HCT116 (cell line): ENCODE data around the gene DENND11. TPM values are rescaled to one million over a fixed set of nuclear protein-coding genes. Genes with fewer than 3 reads are reported as not detected.

Experiments used
- ATAC-seq: fragments of 200-7000 bp; cut with Tn5 transposase; 2 replicates; pipeline ENCODE4 v1.9.1; 2020; ENCODE audit warnings: mild to moderate bottlenecking, moderate library complexity
- BruUV-seq: library from RNA; stranded (reverse); fragments of 400-500 nt; replicated peaks from 2 replicates; lab custom pipeline; 2021; lab: Mats Ljungman, UMichigan
- CTCF ChIA-PET: fragments of 300-600 bp; sonication (Branson Sonifier 250); formaldehyde crosslinking; loops from one replicate; lab custom pipeline; 2021; ENCODE audit warnings: antibody characterized with exemption; lab: Charles Lee
- POLR2A ChIA-PET: fragments of 300-600, 350-600 bp; sonication (Branson Sonifier 250); formaldehyde crosslinking; loops from one replicate; lab custom pipeline; 2021; ENCODE audit warnings: antibody characterized with exemption; lab: Charles Lee
- RAD21 ChIA-PET, 2 experiments: fragments of 300-600 bp; sonication (Branson Sonifier 250); formaldehyde crosslinking; loops; one replicate each; lab custom pipeline; 2023; ENCODE audit warnings: low total read pairs in 2 of 2; ENCODE audit not compliant: uncharacterized antibody in 2 of 2, unreplicated experiment in 2 of 2, low non-redundant PET in 1 of 2; lab: Charles Lee
- DNase-seq: peaks from one replicate; pipeline ENCODE4 v3.0.0-alpha.2; 2010; ENCODE audit warnings: low read depth, low spot score
- H2AFZ ChIP-seq: fragments of 200-600 bp; shearing (Covaris generic), sonication (generic); 2 replicates; pipeline ENCODE4 v1.6.1; 2017; ENCODE audit warnings: low read depth, mixed run types, mixed read lengths, antibody characterized with exemption, low read length; ENCODE audit not compliant: poor library complexity, severe bottlenecking
- H3K27ac ChIP-seq: 2 replicates; pipeline ENCODE4 v1.5.1; 2012; ENCODE audit warnings: low read depth, low read length
- H3K27me3 ChIP-seq: fragments of 200-600 bp; sonication (generic); 2 replicates; pipeline ENCODE4 v1.6.1; 2016; ENCODE audit warnings: mixed run types, low read length, mixed read lengths; ENCODE audit not compliant: insufficient read depth
- H3K36me3 ChIP-seq, 2 experiments: fragments of 200-500 bp in 1 of 2; fragments of 200-600 bp in 1 of 2; sonication (Bioruptor generic) in 1 of 2; sonication (generic) in 1 of 2; 2 replicates each; pipeline versions ENCODE4 v1.5.1 to v1.6.1; 2014 to 2016; ENCODE audit warnings: low read length in 2 of 2, inconsistent platforms in 1 of 2, mixed read lengths in 1 of 2, mixed run types in 1 of 2; ENCODE audit not compliant: insufficient read depth in 2 of 2, control insufficient read depth in 1 of 2
- H3K4me1 ChIP-seq, 2 experiments: fragments of 200-600 bp in 1 of 2; sonication (generic) in 1 of 2; 2 replicates each; pipeline versions ENCODE4 v1.5.1 to v1.6.1; 2012 to 2017; ENCODE audit warnings: low read length in 2 of 2, inconsistent platforms in 1 of 2, mild to moderate bottlenecking in 1 of 2, mixed read lengths in 1 of 2, mixed run types in 1 of 2, moderate library complexity in 1 of 2; ENCODE audit not compliant: insufficient read depth in 2 of 2, control insufficient read depth in 1 of 2
- H3K4me2 ChIP-seq: fragments of 200-600 bp; sonication (generic); 2 replicates; pipeline ENCODE4 v1.6.1; 2017; ENCODE audit warnings: mixed run types, low read length, mixed read lengths
- H3K4me3 ChIP-seq, 2 experiments: fragments of 200-600 bp in 1 of 2; sonication (generic) in 1 of 2; replicated peaks in 1 of 2; 2 replicates each; pipeline ENCODE4 v1.5.1; 2011 to 2016; ENCODE audit warnings: low read length in 2 of 2, control low read depth in 1 of 2, low read depth in 1 of 2, mild to moderate bottlenecking in 1 of 2, mixed read lengths in 1 of 2, mixed run types in 1 of 2
- H3K79me2 ChIP-seq: fragments of 200-600 bp; sonication (generic); 2 replicates; pipeline ENCODE4 v1.6.1; 2017; ENCODE audit warnings: mild to moderate bottlenecking, mixed run types, low read length, moderate library complexity, mixed read lengths; ENCODE audit not compliant: insufficient read depth
- H3K9ac ChIP-seq: fragments of 200-600 bp; sonication (generic); 2 replicates; pipeline ENCODE4 v1.6.1; 2016; ENCODE audit warnings: low read length, mixed read lengths
- H3K9me2 ChIP-seq: fragments of 200-600 bp; sonication (generic), shearing (Covaris generic); 2 replicates; pipeline ENCODE4 v1.6.1; 2017; ENCODE audit warnings: mixed run types, mild to moderate bottlenecking, moderate library complexity; ENCODE audit not compliant: insufficient read depth
- H3K9me3 ChIP-seq, 2 experiments: fragments of 200-500 bp in 1 of 2; fragments of 200-600 bp in 1 of 2; sonication (Bioruptor generic) in 1 of 2; sonication (generic) in 1 of 2; 2 replicates each; pipeline ENCODE4 v1.6.1; 2014 to 2017; ENCODE audit warnings: low read length in 2 of 2, mixed read lengths in 2 of 2, inconsistent platforms in 1 of 2, low read depth in 1 of 2, mild to moderate bottlenecking in 1 of 2, mixed run types in 1 of 2, moderate library complexity in 1 of 2; ENCODE audit not compliant: control insufficient read depth in 1 of 2, insufficient read depth in 1 of 2
- H4K20me1 ChIP-seq: fragments of 200-600 bp; sonication (generic), shearing (Covaris generic); 2 replicates; pipeline ENCODE4 v1.6.1; 2017; ENCODE audit warnings: mixed run types, mild to moderate bottlenecking, moderate library complexity; ENCODE audit not compliant: insufficient read depth
- CBX3 ChIP-seq: IDR thresholded peaks from 2 replicates; pipeline ENCODE4 v1.6.1; 2012; ENCODE audit warnings: low read depth
- CEBPB ChIP-seq: IDR thresholded peaks from 2 replicates; pipeline ENCODE4 v1.6.1; 2012; ENCODE audit warnings: low read depth
- EGR1 ChIP-seq: IDR thresholded peaks from 2 replicates; pipeline ENCODE4 v1.6.1; 2012; ENCODE audit warnings: low read depth
- EZH2phosphoT487 ChIP-seq: fragments of 200-600 bp; IDR thresholded peaks from 2 replicates; pipeline ENCODE4 v1.6.1; 2018; ENCODE audit warnings: antibody characterized with exemption, borderline replicate concordance
- FOSL1 ChIP-seq: IDR thresholded peaks from 2 replicates; pipeline ENCODE4 v1.6.1; 2012; ENCODE audit warnings: low read depth
- JUND ChIP-seq: IDR thresholded peaks from 2 replicates; pipeline ENCODE4 v1.6.1; 2012
- POLR2AphosphoS5 ChIP-seq: IDR thresholded peaks from 2 replicates; pipeline ENCODE4 v1.6.1; 2011; ENCODE audit warnings: mild to moderate bottlenecking, low read depth, low read length, moderate library complexity
- RAD21 ChIP-seq: IDR thresholded peaks from 2 replicates; pipeline ENCODE4 v1.6.1; 2012; ENCODE audit warnings: low read depth, mild to moderate bottlenecking
- SIN3A ChIP-seq: IDR thresholded peaks from 2 replicates; pipeline ENCODE4 v1.6.1; 2012; ENCODE audit warnings: low read depth
- TCF7L2 ChIP-seq: IDR thresholded peaks from 2 replicates; pipeline ENCODE4 v1.7.0; 2011; ENCODE audit warnings: borderline replicate concordance, inconsistent platforms; ENCODE audit not compliant: insufficient read depth, insufficient read length; ENCODE audit errors: extremely low read depth
- ZFX ChIP-seq: fragments of 450-650 bp; IDR thresholded peaks from 2 replicates; pipeline ENCODE4 v1.6.1; 2017
- ZNF274 ChIP-seq: fragments of 200-500 bp; sonication (Bioruptor generic); IDR thresholded peaks from 2 replicates; pipeline ENCODE4 v1.6.1; 2014; ENCODE audit warnings: mild to moderate bottlenecking, low read depth, low read length, inconsistent platforms
- intact Hi-C: fragments of 100-400 bp; cut with micrococcal nuclease; formaldehyde crosslinking; loops from 2 replicates; pipeline ENCODE4 v1.10.0; 2022
- total RNA-seq: library from RNA; stranded (reverse); gene quantifications from one replicate; pipeline ENCODE4 v1.2.1, GENCODE V29; 2021; ENCODE audit not compliant: unreplicated experiment
- TF ChIP-seq, protein P1 (sequence below): IDR thresholded peaks from 2 replicates; pipeline ENCODE4 v1.6.1; 2011; ENCODE audit warnings: mild to moderate bottlenecking, low read length, moderate library complexity; ENCODE audit not compliant: insufficient replicate concordance; ENCODE audit errors: extremely low read depth
- TF ChIP-seq, protein P2 (sequence below): IDR thresholded peaks from 2 replicates; pipeline ENCODE4 v1.6.1; 2012; ENCODE audit warnings: low read depth
- TF ChIP-seq, protein P3 (sequence below), 3 experiments: fragments of 200-600 bp in 1 of 3; sonication (generic) in 1 of 3; IDR thresholded peaks in 2 of 3; conservative IDR thresholded peaks in 1 of 3; 2 replicates each; pipeline ENCODE4 v1.5.1; 2012 to 2017; ENCODE audit warnings: low read depth in 2 of 3, low read length in 2 of 3, antibody characterized with exemption in 1 of 3, borderline replicate concordance in 1 of 3, control low read depth in 1 of 3, mild to moderate bottlenecking in 1 of 3, mixed read lengths in 1 of 3, mixed run types in 1 of 3, moderate library complexity in 1 of 3; ENCODE audit not compliant: insufficient read depth in 1 of 3

The DENND11 gene
- total RNA-seq, 1 experiment from 2014 or later, result 23.4 TPM

DNA sequence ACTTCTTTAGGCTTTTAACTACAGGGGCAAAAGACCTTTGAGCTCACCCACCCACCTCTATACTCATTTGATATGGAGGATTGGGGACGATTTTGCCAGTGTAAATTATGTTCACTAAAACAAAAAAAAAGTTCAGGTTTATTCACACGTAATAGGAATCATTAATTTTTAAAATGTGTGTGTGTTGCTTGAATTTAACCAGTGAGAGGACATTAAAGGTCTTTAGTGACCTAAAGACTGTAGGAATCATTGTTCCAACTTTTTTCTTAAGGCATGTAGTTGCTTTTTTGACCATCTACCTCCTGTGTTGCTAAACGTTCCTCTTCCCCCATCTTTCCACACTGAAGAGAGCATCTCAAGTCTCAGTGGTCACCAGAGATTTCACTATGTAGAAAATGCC, 37.3 kb upstream of the DENND11 start (continued):
- TF ChIP-seq EZH2phosphoT487 (no peak), EGR1 (no peak), TCF7L2 (no peak), JUND (no peak), POLR2AphosphoS5 (no peak), RAD21 (no peak), ZNF274 (no peak)
- TF ChIP-seq, protein P1, sequence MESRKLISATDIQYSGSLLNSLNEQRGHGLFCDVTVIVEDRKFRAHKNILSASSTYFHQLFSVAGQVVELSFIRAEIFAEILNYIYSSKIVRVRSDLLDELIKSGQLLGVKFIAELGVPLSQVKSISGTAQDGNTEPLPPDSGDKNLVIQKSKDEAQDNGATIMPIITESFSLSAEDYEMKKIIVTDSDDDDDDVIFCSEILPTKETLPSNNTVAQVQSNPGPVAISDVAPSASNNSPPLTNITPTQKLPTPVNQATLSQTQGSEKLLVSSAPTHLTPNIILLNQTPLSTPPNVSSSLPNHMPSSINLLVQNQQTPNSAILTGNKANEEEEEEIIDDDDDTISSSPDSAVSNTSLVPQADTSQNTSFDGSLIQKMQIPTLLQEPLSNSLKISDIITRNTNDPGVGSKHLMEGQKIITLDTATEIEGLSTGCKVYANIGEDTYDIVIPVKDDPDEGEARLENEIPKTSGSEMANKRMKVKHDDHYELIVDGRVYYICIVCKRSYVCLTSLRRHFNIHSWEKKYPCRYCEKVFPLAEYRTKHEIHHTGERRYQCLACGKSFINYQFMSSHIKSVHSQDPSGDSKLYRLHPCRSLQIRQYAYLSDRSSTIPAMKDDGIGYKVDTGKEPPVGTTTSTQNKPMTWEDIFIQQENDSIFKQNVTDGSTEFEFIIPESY, result no peak

DNA sequence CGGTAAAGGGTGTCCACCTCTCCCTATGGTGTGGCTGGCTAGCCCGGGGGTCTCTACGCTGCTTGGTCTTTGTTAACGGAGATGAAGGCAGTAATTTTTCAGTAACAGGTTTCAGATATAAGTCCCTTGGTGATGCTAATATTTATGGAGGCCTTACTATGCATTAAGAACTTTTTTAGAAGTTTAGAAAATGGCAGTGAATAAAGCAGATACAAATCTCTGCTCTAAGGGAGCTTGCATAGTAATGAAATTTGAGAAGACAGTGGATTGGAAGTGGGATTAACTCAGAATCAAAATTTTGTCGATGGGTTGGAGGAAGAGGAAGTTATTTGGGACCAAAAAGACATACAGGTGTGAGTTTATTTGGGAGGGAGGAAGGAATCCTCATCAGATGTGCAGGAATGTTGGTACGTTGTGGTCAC, 36.6 kb upstream of the DENND11 start:
- H4K20me1 ChIP-seq, result peaks cover 6% of the 10 kb centered on the region; the same call in 1 of the 2 replicates
- TSS peak; percentile 74 for BruUV-seq
- POLR2A ChIA-PET, result interaction anchor here (1.0 to 1.4 kb wide), 2 partner anchors 17 to 84 kb away, joined by 3 to 4 read pairs; no protein-coding TSS in a partner anchor
- peak overlapping the region; percentile 86 to 88 for H3K4me3 ChIP-seq
- RAD21 ChIA-PET, result no interaction called here
- CTCF ChIA-PET, result interaction anchor here (1.0 to 2.5 kb wide), 9 partner anchors 9 to 188 kb away, joined by 3 to 21 read pairs (median 3); partner anchors contain the start of gene WEE2
- ATAC-seq (peak; percentile 75), DNase-seq (no peak)
- no peaks in the 10 kb centered on the region for H3K27me3 ChIP-seq
- H3K9ac ChIP-seq, result peak overlapping the region; percentile 89
- peak overlapping the region; percentile 66 for H3K27ac ChIP-seq
- peaks cover 29 to 30% of the 10 kb centered on the region in 2 experiments for H3K36me3 ChIP-seq
- peak overlapping the region; percentile 84 for H3K4me2 ChIP-seq
- peaks cover 4 to 13% of the 10 kb centered on the region in 2 experiments; a peak in 3 of 4 replicates for H3K4me1 ChIP-seq
- H3K9me3 ChIP-seq, result no peaks in the 10 kb centered on the region
- peaks cover 54% of the 10 kb centered on the region for H3K79me2 ChIP-seq
- no peaks in the 10 kb centered on the region for H3K9me2 ChIP-seq
- intact Hi-C loops, result loop anchor here (1.0 to 10.0 kb wide), 3 partner anchors 84 to 724 kb away; partner anchors contain the start of genes AGK and MRPS33
- no peak overlapping the region for H2AFZ ChIP-seq
- TF ChIP-seq RAD21, result no peak
- no peak for TF ChIP-seq ZFX
- TF ChIP-seq CBX3, result no peak
- TF ChIP-seq, protein P2, sequence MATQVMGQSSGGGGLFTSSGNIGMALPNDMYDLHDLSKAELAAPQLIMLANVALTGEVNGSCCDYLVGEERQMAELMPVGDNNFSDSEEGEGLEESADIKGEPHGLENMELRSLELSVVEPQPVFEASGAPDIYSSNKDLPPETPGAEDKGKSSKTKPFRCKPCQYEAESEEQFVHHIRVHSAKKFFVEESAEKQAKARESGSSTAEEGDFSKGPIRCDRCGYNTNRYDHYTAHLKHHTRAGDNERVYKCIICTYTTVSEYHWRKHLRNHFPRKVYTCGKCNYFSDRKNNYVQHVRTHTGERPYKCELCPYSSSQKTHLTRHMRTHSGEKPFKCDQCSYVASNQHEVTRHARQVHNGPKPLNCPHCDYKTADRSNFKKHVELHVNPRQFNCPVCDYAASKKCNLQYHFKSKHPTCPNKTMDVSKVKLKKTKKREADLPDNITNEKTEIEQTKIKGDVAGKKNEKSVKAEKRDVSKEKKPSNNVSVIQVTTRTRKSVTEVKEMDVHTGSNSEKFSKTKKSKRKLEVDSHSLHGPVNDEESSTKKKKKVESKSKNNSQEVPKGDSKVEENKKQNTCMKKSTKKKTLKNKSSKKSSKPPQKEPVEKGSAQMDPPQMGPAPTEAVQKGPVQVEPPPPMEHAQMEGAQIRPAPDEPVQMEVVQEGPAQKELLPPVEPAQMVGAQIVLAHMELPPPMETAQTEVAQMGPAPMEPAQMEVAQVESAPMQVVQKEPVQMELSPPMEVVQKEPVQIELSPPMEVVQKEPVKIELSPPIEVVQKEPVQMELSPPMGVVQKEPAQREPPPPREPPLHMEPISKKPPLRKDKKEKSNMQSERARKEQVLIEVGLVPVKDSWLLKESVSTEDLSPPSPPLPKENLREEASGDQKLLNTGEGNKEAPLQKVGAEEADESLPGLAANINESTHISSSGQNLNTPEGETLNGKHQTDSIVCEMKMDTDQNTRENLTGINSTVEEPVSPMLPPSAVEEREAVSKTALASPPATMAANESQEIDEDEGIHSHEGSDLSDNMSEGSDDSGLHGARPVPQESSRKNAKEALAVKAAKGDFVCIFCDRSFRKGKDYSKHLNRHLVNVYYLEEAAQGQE, result no peak
- TF ChIP-seq CEBPB, result no peak
- no peak for TF ChIP-seq FOSL1
- TF ChIP-seq, protein P1, result no peak
- TF ChIP-seq EGR1, result no peak
- TF ChIP-seq, protein P3, sequence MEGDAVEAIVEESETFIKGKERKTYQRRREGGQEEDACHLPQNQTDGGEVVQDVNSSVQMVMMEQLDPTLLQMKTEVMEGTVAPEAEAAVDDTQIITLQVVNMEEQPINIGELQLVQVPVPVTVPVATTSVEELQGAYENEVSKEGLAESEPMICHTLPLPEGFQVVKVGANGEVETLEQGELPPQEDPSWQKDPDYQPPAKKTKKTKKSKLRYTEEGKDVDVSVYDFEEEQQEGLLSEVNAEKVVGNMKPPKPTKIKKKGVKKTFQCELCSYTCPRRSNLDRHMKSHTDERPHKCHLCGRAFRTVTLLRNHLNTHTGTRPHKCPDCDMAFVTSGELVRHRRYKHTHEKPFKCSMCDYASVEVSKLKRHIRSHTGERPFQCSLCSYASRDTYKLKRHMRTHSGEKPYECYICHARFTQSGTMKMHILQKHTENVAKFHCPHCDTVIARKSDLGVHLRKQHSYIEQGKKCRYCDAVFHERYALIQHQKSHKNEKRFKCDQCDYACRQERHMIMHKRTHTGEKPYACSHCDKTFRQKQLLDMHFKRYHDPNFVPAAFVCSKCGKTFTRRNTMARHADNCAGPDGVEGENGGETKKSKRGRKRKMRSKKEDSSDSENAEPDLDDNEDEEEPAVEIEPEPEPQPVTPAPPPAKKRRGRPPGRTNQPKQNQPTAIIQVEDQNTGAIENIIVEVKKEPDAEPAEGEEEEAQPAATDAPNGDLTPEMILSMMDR (IDR thresholded peaks at IDR 0.05 in 2 of 3, conservative IDR thresholded peaks at IDR 0.05 in 1 of 3; ENCODE audit: borderline replicate concordance in 1 of 3, insufficient read depth in 1 of 3, low read depth in 2 of 3, low read length in 2 of 3), result 0 out of 6 replicates have a peak, but pooled peaks of 1 of the 3 experiments have one; percentile 11
- TF ChIP-seq JUND, result no peak
- TF ChIP-seq SIN3A, result no peak
